ENCODE results near the gene JDP2. TPM values are rescaled to one million over a fixed set of nuclear protein-coding genes. Genes with fewer than 3 reads are reported as not detected.

Gene JDP2
- total RNA-seq, 1 experiment from 2014 or later, result 23.3 TPM

DNA sequence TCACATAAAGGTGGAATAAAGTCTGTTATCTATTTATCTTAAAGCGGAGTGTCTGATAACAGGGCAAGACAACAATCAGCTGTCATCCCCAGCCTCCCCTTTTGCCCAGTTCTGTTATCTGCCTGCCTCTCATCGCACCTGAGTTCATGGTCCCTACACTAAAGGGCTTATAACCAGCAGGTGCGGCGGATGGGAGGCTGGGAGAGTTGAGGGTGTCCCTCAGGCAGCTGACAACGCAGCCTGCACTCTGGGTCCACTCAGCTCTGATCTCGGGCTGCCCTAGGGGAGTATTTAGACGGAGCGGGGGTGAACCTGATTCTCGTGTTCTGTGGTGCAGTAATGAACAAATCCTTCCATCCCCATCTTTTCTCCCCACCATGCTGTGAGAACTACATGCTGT is 34.0 kb upstream of the JDP2 start:
- Mint-ChIP-seq H3K27ac (no peak overlapping the region), H3K4me1 (peaks cover 13% of the 10 kb centered on the region), H3K9me3 (peaks cover 16% of the 10 kb centered on the region), H3K36me3 (peaks cover 4% of the 10 kb centered on the region), H3K27me3 (ENCODE audit: low read depth) (peaks cover 6% of the 10 kb centered on the region; the same call in 1 of the 2 replicates), H3K4me3 (no peak overlapping the region)
- no peak for TF ChIP-seq TCF7 (CRISPR knock-in tag; IDR thresholded peaks at IDR 0.05; ENCODE audit: low read depth)
- no peak for TF ChIP-seq NFYB (CRISPR knock-in tag; conservative IDR thresholded peaks at IDR 0.05; ENCODE audit: low read depth)
- TF ChIP-seq ZNF532 (CRISPR knock-in tag; IDR thresholded peaks at IDR 0.05; ENCODE audit: borderline replicate concordance), result no peak
- no peak for TF ChIP-seq ZBTB21 (CRISPR knock-in tag; IDR thresholded peaks at IDR 0.05; ENCODE audit: borderline replicate concordance)
- TF ChIP-seq, protein P1, sequence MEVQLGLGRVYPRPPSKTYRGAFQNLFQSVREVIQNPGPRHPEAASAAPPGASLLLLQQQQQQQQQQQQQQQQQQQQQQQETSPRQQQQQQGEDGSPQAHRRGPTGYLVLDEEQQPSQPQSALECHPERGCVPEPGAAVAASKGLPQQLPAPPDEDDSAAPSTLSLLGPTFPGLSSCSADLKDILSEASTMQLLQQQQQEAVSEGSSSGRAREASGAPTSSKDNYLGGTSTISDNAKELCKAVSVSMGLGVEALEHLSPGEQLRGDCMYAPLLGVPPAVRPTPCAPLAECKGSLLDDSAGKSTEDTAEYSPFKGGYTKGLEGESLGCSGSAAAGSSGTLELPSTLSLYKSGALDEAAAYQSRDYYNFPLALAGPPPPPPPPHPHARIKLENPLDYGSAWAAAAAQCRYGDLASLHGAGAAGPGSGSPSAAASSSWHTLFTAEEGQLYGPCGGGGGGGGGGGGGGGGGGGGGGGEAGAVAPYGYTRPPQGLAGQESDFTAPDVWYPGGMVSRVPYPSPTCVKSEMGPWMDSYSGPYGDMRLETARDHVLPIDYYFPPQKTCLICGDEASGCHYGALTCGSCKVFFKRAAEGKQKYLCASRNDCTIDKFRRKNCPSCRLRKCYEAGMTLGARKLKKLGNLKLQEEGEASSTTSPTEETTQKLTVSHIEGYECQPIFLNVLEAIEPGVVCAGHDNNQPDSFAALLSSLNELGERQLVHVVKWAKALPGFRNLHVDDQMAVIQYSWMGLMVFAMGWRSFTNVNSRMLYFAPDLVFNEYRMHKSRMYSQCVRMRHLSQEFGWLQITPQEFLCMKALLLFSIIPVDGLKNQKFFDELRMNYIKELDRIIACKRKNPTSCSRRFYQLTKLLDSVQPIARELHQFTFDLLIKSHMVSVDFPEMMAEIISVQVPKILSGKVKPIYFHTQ (CRISPR knock-in tag; IDR thresholded peaks at IDR 0.05), result no peak
- no peak for TF ChIP-seq EMX1 (CRISPR knock-in tag; IDR thresholded peaks at IDR 0.05)
- TF ChIP-seq, protein P2, sequence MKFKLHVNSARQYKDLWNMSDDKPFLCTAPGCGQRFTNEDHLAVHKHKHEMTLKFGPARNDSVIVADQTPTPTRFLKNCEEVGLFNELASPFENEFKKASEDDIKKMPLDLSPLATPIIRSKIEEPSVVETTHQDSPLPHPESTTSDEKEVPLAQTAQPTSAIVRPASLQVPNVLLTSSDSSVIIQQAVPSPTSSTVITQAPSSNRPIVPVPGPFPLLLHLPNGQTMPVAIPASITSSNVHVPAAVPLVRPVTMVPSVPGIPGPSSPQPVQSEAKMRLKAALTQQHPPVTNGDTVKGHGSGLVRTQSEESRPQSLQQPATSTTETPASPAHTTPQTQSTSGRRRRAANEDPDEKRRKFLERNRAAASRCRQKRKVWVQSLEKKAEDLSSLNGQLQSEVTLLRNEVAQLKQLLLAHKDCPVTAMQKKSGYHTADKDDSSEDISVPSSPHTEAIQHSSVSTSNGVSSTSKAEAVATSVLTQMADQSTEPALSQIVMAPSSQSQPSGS (CRISPR knock-in tag; IDR thresholded peaks at IDR 0.05; ENCODE audit: borderline replicate concordance, low read depth), result no peak
- TF ChIP-seq JUN (CRISPR knock-in tag; IDR thresholded peaks at IDR 0.05), result no peak
- no peak for TF ChIP-seq FOXK1 (CRISPR knock-in tag; IDR thresholded peaks at IDR 0.05)
- TF ChIP-seq, protein P3, sequence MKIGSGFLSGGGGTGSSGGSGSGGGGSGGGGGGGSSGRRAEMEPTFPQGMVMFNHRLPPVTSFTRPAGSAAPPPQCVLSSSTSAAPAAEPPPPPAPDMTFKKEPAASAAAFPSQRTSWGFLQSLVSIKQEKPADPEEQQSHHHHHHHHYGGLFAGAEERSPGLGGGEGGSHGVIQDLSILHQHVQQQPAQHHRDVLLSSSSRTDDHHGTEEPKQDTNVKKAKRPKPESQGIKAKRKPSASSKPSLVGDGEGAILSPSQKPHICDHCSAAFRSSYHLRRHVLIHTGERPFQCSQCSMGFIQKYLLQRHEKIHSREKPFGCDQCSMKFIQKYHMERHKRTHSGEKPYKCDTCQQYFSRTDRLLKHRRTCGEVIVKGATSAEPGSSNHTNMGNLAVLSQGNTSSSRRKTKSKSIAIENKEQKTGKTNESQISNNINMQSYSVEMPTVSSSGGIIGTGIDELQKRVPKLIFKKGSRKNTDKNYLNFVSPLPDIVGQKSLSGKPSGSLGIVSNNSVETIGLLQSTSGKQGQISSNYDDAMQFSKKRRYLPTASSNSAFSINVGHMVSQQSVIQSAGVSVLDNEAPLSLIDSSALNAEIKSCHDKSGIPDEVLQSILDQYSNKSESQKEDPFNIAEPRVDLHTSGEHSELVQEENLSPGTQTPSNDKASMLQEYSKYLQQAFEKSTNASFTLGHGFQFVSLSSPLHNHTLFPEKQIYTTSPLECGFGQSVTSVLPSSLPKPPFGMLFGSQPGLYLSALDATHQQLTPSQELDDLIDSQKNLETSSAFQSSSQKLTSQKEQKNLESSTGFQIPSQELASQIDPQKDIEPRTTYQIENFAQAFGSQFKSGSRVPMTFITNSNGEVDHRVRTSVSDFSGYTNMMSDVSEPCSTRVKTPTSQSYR (CRISPR knock-in tag; IDR thresholded peaks at IDR 0.05), result no peak
- no peak for TF ChIP-seq ESRRA (CRISPR knock-in tag; IDR thresholded peaks at IDR 0.05; ENCODE audit: borderline replicate concordance)
- TF ChIP-seq, protein P4, sequence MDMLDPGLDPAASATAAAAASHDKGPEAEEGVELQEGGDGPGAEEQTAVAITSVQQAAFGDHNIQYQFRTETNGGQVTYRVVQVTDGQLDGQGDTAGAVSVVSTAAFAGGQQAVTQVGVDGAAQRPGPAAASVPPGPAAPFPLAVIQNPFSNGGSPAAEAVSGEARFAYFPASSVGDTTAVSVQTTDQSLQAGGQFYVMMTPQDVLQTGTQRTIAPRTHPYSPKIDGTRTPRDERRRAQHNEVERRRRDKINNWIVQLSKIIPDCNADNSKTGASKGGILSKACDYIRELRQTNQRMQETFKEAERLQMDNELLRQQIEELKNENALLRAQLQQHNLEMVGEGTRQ (CRISPR knock-in tag; IDR thresholded peaks at IDR 0.05), result no peak
- no peak for TF ChIP-seq GABPB1 (CRISPR knock-in tag; IDR thresholded peaks at IDR 0.05)
- no peak for TF ChIP-seq CTCF (IDR thresholded peaks at IDR 0.05)
- TF ChIP-seq MYBL2 (CRISPR knock-in tag; IDR thresholded peaks at IDR 0.05), result no peak
- TF ChIP-seq ZNF219 (CRISPR knock-in tag; IDR thresholded peaks at IDR 0.05; ENCODE audit: borderline replicate concordance), result no peak
- no peak for TF ChIP-seq ZNF423 (CRISPR knock-in tag; IDR thresholded peaks at IDR 0.05)
- ChIA-PET POLR2A (interaction anchor here (0.8 to 0.9 kb wide), 2 partner anchors 17 to 54 kb away, joined by 3 to 4 read pairs; no protein-coding TSS in a partner anchor), CTCF (interaction anchor here (1.0 to 1.2 kb wide), 2 partner anchors 47 to 60 kb away, joined by 3 read pairs; no protein-coding TSS in a partner anchor)
- DNase-seq (ENCODE audit: low spot score) (no peak), ATAC-seq (no peak)
